ENCODE data around the gene DKK3. TPM values are rescaled to one million over a fixed set of nuclear protein-coding genes. Genes with fewer than 3 reads are reported as not detected.

Gene DKK3
- total and polyA plus RNA-seq, 2 experiments from 2014 or later = 16.8 to 31.1 TPM

- TF ChIP-seq ETS1 (IDR thresholded peaks at IDR 0.05) (no peak), STAT1 (IDR thresholded peaks at IDR 0.05; ENCODE audit: unreplicated experiment) (no peak)
Observed at GRCh38 chr11:12057299-12057980, 49.0 kb upstream of the DKK3 start (continued).

GRCh38 chr11:12056119-12056518, 47.7 kb upstream of the DKK3 start:
- ATAC-seq = no peak
- Histone ChIP-seq H3K79me2 (replicated peaks; ENCODE audit: insufficient read depth) (no peaks in the 10 kb centered on the region), H3F3A (replicated peaks; ENCODE audit: low read depth) (no peaks in the 10 kb centered on the region), H3K9me2 (ENCODE audit: insufficient read depth) (0 out of 2 replicates have a peak, but pooled peaks cover 2% of the 10 kb centered on the region), H4K20me1 (replicated peaks; ENCODE audit: insufficient read depth) (no peaks in the 10 kb centered on the region), H3K27ac (ENCODE audit: low read depth) (no peak overlapping the region), H3K4me1 (ENCODE audit: insufficient read depth) (no peaks in the 10 kb centered on the region), H3K36me3 (ENCODE audit: insufficient read depth) (no peaks in the 10 kb centered on the region), H3K4me2 (no peak overlapping the region), H3K27me3 (ENCODE audit: insufficient read depth) (no peaks in the 10 kb centered on the region), H2AFZ (no peak overlapping the region), H3K4me3 (no peak overlapping the region)
- H3K4me3 Mint-ChIP-seq = no peak overlapping the region
- no peaks in the 10 kb centered on the region for H3K36me3 Mint-ChIP-seq (ENCODE audit: low read depth)
- no peak for TF ChIP-seq POLR2AphosphoS5 (IDR thresholded peaks at IDR 0.05; ENCODE audit: low read depth)
- no peak for TF ChIP-seq STAT1 (IDR thresholded peaks at IDR 0.05; ENCODE audit: unreplicated experiment)
- TF ChIP-seq JUNB (IDR thresholded peaks at IDR 0.05; ENCODE audit: unreplicated experiment) = no peak
- H3K27ac Mint-ChIP-seq = no peak overlapping the region
- H3K27me3 Mint-ChIP-seq (ENCODE audit: insufficient read depth, low read depth, poor library complexity) = peaks cover 2% of the 10 kb centered on the region
- no peak for DNase-seq (ENCODE audit: low spot score)
- H3K4me1 Mint-ChIP-seq = 0 out of 3 replicates have a peak, but pooled peaks cover 3% of the 10 kb centered on the region
- peaks cover 4% of the 10 kb centered on the region; the same call in 1 of the 3 replicates for H3K9me3 Mint-ChIP-seq

- Histone ChIP-seq H3K27me3 (ENCODE audit: insufficient read depth) (no peaks in the 10 kb centered on the region), H2AFZ (no peak overlapping the region), H3F3A (replicated peaks; ENCODE audit: low read depth) (no peaks in the 10 kb centered on the region), H3K4me3 (no peak overlapping the region), H3K4me1 (ENCODE audit: insufficient read depth) (no peaks in the 10 kb centered on the region), H3K36me3 (ENCODE audit: insufficient read depth) (no peaks in the 10 kb centered on the region), H3K9me2 (ENCODE audit: insufficient read depth) (no peaks in the 10 kb centered on the region), H4K20me1 (replicated peaks; ENCODE audit: insufficient read depth) (no peaks in the 10 kb centered on the region), H3K4me2 (no peak overlapping the region), H3K27ac (ENCODE audit: low read depth) (no peak overlapping the region), H3K79me2 (replicated peaks; ENCODE audit: insufficient read depth) (no peaks in the 10 kb centered on the region)
- ATAC-seq (no peak), DNase-seq (ENCODE audit: low spot score) (no peak)
- no peak overlapping the region for H3K27ac Mint-ChIP-seq
- TF ChIP-seq ZNF114 (CRISPR knock-in tag; IDR thresholded peaks at IDR 0.05) (no peak), ZNF462 (CRISPR knock-in tag; IDR thresholded peaks at IDR 0.05) (no peak), POLR2AphosphoS5 (IDR thresholded peaks at IDR 0.05; ENCODE audit: low read depth) (no peak)
- H3K27me3 Mint-ChIP-seq (ENCODE audit: insufficient read depth, low read depth, poor library complexity) = peaks cover 2% of the 10 kb centered on the region
- H3K9me3 Mint-ChIP-seq = peaks cover 4% of the 10 kb centered on the region; the same call in 1 of the 3 replicates
- H3K4me3 Mint-ChIP-seq = no peak overlapping the region
- H3K36me3 Mint-ChIP-seq (ENCODE audit: low read depth) = no peaks in the 10 kb centered on the region
- peaks cover 11% of the 10 kb centered on the region; the same call in 2 of the 3 replicates for H3K4me1 Mint-ChIP-seq
Observed at GRCh38 chr11:12053606-12054361, 45.4 kb upstream of the DKK3 start.
